ENCODE measurements around the gene PI4KA. TPM values are rescaled to one million over a fixed set of nuclear protein-coding genes. Genes with fewer than 3 reads are reported as not detected.
A peak's percentile ranks its signal among the peaks of the same experiment; 100 is the strongest.

The PI4KA gene
- total and polyA plus RNA-seq, 5 donors from 2014 or later: 38.9 to 182 (median 44.5) TPM

GRCh38 chr22:20853236-20853660, 5.4 kb downstream of the PI4KA start:
- H3K4me3 Mint-ChIP-seq: peak overlapping the region in 3 of 4 donors; percentile 22 to 50 (median 38)

DNA sequence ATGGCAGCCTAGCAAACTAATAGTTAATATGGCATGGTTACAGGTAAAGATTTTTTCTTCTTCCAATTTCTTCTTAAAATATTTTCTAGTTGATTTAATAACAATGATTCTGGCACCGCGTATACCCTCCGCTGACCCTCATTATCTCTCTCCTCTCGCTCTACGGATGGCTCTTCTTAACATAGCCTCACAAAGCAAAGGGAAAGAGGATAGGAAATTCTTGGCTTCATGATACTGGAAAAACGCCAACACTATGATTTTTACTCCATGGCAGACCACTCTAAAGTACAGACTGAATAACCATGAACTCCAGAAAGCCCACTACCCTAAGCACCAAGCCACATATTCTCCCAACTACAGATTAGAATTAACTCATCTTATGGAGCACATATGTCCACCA, 6.1 kb downstream of the PI4KA start:
- H3K4me1 ChIP-seq (ENCODE audit: control insufficient read depth, insufficient read depth, low read length, poor library complexity, severe bottlenecking): peaks cover 19% of the 10 kb centered on the region
- peaks cover 30 to 71% (median 51%) of the 10 kb centered on the region in 4 donors for H3K4me1 Mint-ChIP-seq
- H3K9me3 ChIP-seq (ENCODE audit: control insufficient read depth in 2 of 2, low read length in 2 of 2): no peaks in the 10 kb centered on the region
- no peak for DNase-seq
- no peak for ATAC-seq (ENCODE audit: low read depth in 2 of 2)
- no peak overlapping the region for H3K27ac ChIP-seq (ENCODE audit: insufficient read depth, low read length, poor library complexity, severe bottlenecking)
- peak overlapping the region in 2 of 3 donors; percentile 15 to 46 for H3K27ac Mint-ChIP-seq
- H3K27me3 ChIP-seq (ENCODE audit: control insufficient read depth, insufficient read depth, low read length): no peaks in the 10 kb centered on the region
- no peak overlapping the region for H3K4me3 ChIP-seq (ENCODE audit: low read depth, low read length)
- H3K9me3 Mint-ChIP-seq: no peaks in the 10 kb centered on the region
- no peaks in the 10 kb centered on the region for H3K27me3 Mint-ChIP-seq
- H3K36me3 Mint-ChIP-seq: no peaks in the 10 kb centered on the region
- H3K36me3 ChIP-seq (ENCODE audit: control insufficient read depth, insufficient read depth, low read length): no peaks in the 10 kb centered on the region
- peak overlapping the region in 1 of 4 donors; percentile 68 for H3K4me3 Mint-ChIP-seq

More at GRCh38 chr22:20853236-20853660, 5.4 kb downstream of the PI4KA start:
- Histone ChIP-seq H3K4me3 (ENCODE audit: low read depth, low read length) (no peak overlapping the region), H3K27ac (ENCODE audit: insufficient read depth, low read length, poor library complexity, severe bottlenecking) (no peak overlapping the region), H3K9me3 (ENCODE audit: control insufficient read depth in 2 of 2, low read length in 2 of 2) (no peaks in the 10 kb centered on the region), H3K36me3 (ENCODE audit: control insufficient read depth, insufficient read depth, low read length) (no peaks in the 10 kb centered on the region), H3K4me1 (ENCODE audit: control insufficient read depth, insufficient read depth, low read length, poor library complexity, severe bottlenecking) (peaks cover 26% of the 10 kb centered on the region), H3K27me3 (ENCODE audit: control insufficient read depth, insufficient read depth, low read length) (no peaks in the 10 kb centered on the region)
- Mint-ChIP-seq H3K27ac (peak overlapping the region in 2 of 3 donors; percentile 7 to 77), H3K4me1 (peaks cover 32 to 72% (median 54%) of the 10 kb centered on the region in 4 donors), H3K36me3 (no peaks in the 10 kb centered on the region), H3K9me3 (no peaks in the 10 kb centered on the region), H3K27me3 (no peaks in the 10 kb centered on the region)
- DNase-seq: no peak
- no peak for ATAC-seq (ENCODE audit: low read depth in 2 of 2)

DNA sequence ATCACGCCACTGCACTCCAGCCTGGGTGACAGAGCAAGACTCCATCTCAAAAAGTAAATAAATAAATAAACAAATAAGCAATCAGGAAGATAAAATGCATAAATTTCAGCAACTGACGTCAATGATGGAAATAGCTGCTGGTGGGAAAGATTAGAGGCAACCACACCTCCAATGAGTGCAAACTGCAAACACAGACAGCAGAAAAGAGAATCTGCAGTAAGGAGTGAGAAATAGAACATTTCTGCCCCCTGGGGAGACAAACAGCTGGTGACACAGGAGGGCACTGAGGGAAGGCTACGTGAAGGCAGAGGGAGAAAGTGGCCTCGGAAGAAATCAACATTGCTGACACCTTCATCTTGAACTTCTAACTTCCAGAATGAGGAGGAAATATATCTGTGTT, 6.5 kb downstream of the PI4KA start:
- Histone ChIP-seq H3K27ac (ENCODE audit: insufficient read depth, low read length, poor library complexity, severe bottlenecking) (no peak overlapping the region), H3K9me3 (ENCODE audit: control insufficient read depth in 2 of 2, low read length in 2 of 2) (no peaks in the 10 kb centered on the region), H3K4me1 (ENCODE audit: control insufficient read depth, insufficient read depth, low read length, poor library complexity, severe bottlenecking) (peaks cover 15% of the 10 kb centered on the region), H3K36me3 (ENCODE audit: control insufficient read depth, insufficient read depth, low read length) (no peaks in the 10 kb centered on the region), H3K4me3 (ENCODE audit: low read depth, low read length) (no peak overlapping the region), H3K27me3 (ENCODE audit: control insufficient read depth, insufficient read depth, low read length) (no peaks in the 10 kb centered on the region)
- H3K27ac Mint-ChIP-seq: no peak overlapping the region
- H3K27me3 Mint-ChIP-seq: no peaks in the 10 kb centered on the region
- H3K4me3 Mint-ChIP-seq: peak overlapping the region in 2 of 4 donors; percentile 39 to 68
- H3K36me3 Mint-ChIP-seq: no peaks in the 10 kb centered on the region
- no peak for DNase-seq
- no peak for ATAC-seq (ENCODE audit: low read depth in 2 of 2)
- peaks cover 27 to 68% (median 47%) of the 10 kb centered on the region in 4 donors for H3K4me1 Mint-ChIP-seq
- H3K9me3 Mint-ChIP-seq: no peaks in the 10 kb centered on the region

DNA sequence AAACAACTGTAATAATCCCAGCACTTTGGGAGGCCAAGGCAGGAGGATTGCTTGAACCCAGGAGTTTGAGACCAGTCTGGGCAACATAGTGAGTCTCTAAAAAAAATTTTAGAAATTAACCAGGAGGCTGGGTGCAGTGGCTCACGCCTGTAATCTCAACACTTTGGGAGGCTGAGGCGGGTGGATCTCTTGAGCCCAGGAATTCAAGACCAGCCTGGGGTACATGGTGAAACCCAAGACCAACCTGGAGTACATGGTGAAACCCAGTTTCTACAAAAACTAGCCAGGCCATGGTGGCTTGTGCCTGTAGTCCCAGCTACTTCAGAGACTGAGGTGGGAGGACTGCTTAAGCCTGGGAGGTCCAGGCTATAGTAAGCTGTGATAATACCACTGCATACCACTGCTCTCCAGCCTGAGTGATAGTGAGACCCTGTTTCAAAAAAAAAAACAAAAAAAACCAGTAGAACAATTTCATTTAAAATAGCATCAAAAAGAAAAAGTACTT, 11.2 kb downstream of the PI4KA start:
- H3K27ac ChIP-seq (ENCODE audit: insufficient read depth, low read length, poor library complexity, severe bottlenecking): no peak overlapping the region
- no peak for ATAC-seq (ENCODE audit: low read depth in 2 of 2)
- Mint-ChIP-seq H3K27me3 (no peaks in the 10 kb centered on the region), H3K4me1 (peaks cover 20 to 56% (median 31%) of the 10 kb centered on the region in 4 donors), H3K27ac (peak overlapping the region in 1 of 3 donors; percentile 62), H3K9me3 (no peaks in the 10 kb centered on the region), H3K4me3 (no peak overlapping the region), H3K36me3 (no peaks in the 10 kb centered on the region)
- no peaks in the 10 kb centered on the region for H3K27me3 ChIP-seq (ENCODE audit: control insufficient read depth, insufficient read depth, low read length)
- no peaks in the 10 kb centered on the region for H3K9me3 ChIP-seq (ENCODE audit: control insufficient read depth in 2 of 2, low read length in 2 of 2)
- no peak for DNase-seq
- H3K4me1 ChIP-seq (ENCODE audit: control insufficient read depth, insufficient read depth, low read length, poor library complexity, severe bottlenecking): no peaks in the 10 kb centered on the region
- no peaks in the 10 kb centered on the region for H3K36me3 ChIP-seq (ENCODE audit: control insufficient read depth, insufficient read depth, low read length)
- no peak overlapping the region for H3K4me3 ChIP-seq (ENCODE audit: low read depth, low read length)

DNA sequence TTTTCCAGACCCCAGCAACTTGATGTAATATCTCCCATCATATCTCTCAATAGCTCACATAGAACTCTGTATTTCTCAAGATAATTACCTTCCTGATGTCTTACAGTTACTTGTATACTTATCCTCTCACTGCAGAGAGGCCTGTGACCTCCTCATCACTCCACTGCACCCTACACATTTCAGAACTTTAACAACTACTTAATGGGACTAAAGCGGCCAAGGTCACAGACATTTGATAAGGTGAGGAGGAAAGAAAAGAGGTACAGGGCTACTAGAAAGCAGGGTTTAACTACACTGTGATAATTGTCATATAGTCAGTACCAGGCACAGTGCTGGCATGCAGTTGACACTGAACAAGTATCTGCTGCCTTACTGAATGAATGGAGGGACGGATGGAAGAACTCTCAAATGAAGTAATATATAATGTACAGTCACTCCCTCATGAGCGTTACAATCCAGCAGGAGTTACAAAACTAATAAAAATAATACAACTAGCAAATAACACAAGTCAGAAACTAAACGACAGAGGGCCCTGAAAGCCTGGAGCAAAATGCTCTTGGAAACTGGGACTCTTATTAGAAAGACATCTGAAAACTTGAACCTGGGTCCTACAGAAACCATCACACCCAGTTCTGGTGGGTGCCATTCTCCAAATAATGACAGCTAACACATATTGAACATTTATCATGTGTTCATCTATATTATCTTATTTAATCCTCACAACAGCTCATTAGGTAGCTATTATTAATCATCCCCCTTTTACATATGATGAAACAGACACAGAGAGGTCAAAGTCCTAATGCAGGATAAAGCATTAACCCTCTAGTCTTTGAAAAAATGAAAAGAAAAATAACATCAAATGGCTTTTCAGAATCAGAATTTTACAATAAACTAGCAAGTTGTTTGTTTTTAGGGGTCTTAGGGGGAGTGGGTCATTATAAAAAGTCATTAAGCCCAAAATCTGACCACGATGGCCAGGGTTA, 14.3 kb downstream of the PI4KA start:
- Mint-ChIP-seq H3K36me3 (no peaks in the 10 kb centered on the region), H3K27ac (no peak overlapping the region), H3K4me1 (peaks cover 39 to 70% (median 42%) of the 10 kb centered on the region in 4 donors), H3K9me3 (no peaks in the 10 kb centered on the region), H3K27me3 (no peaks in the 10 kb centered on the region), H3K4me3 (peak overlapping the region in 2 of 4 donors; percentile 25 to 58)
- ATAC-seq (ENCODE audit: low read depth in 2 of 2): no peak
- H3K27me3 ChIP-seq (ENCODE audit: control insufficient read depth, insufficient read depth, low read length): no peaks in the 10 kb centered on the region
- no peaks in the 10 kb centered on the region for H3K36me3 ChIP-seq (ENCODE audit: control insufficient read depth, insufficient read depth, low read length)
- no peak overlapping the region for H3K4me3 ChIP-seq (ENCODE audit: low read depth, low read length)
- no peaks in the 10 kb centered on the region for H3K9me3 ChIP-seq (ENCODE audit: control insufficient read depth in 2 of 2, low read length in 2 of 2)
- no peak overlapping the region for H3K27ac ChIP-seq (ENCODE audit: insufficient read depth, low read length, poor library complexity, severe bottlenecking)
- no peak for DNase-seq
- peaks cover 13% of the 10 kb centered on the region for H3K4me1 ChIP-seq (ENCODE audit: control insufficient read depth, insufficient read depth, low read length, poor library complexity, severe bottlenecking)

DNA sequence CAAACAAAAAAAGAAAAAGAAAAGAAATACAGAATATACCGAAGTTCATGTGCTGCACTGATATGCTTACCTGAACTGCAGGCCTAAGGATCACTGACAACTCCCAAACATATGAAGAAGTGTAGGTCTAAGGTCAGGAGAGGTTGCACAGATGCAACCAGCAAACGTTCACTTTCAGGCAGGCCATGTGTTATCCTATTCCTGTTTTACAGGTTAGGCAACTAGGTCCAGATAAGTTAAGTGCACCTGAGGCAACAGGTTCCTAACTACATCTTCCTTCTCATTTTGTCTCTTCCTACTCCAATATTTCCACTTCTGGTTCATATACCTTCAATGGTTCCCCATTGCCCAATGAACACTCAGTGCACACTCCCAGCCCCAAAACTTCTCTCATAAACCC, 15.1 kb downstream of the PI4KA start:
- no peaks in the 10 kb centered on the region for H3K27me3 Mint-ChIP-seq
- DNase-seq: no peak
- H3K27ac Mint-ChIP-seq: no peak overlapping the region
- Histone ChIP-seq H3K27ac (ENCODE audit: insufficient read depth, low read length, poor library complexity, severe bottlenecking) (no peak overlapping the region), H3K27me3 (ENCODE audit: control insufficient read depth, insufficient read depth, low read length) (no peaks in the 10 kb centered on the region), H3K36me3 (ENCODE audit: control insufficient read depth, insufficient read depth, low read length) (no peaks in the 10 kb centered on the region), H3K4me3 (ENCODE audit: low read depth, low read length) (no peak overlapping the region), H3K9me3 (ENCODE audit: control insufficient read depth in 2 of 2, low read length in 2 of 2) (no peaks in the 10 kb centered on the region), H3K4me1 (ENCODE audit: control insufficient read depth, insufficient read depth, low read length, poor library complexity, severe bottlenecking) (peaks cover 13% of the 10 kb centered on the region)
- no peaks in the 10 kb centered on the region for H3K9me3 Mint-ChIP-seq
- peaks cover 37 to 70% (median 42%) of the 10 kb centered on the region in 4 donors for H3K4me1 Mint-ChIP-seq
- peaks cover 1% of the 10 kb centered on the region for H3K36me3 Mint-ChIP-seq
- no peak overlapping the region for H3K4me3 Mint-ChIP-seq
- ATAC-seq (ENCODE audit: low read depth in 2 of 2): no peak

DNA sequence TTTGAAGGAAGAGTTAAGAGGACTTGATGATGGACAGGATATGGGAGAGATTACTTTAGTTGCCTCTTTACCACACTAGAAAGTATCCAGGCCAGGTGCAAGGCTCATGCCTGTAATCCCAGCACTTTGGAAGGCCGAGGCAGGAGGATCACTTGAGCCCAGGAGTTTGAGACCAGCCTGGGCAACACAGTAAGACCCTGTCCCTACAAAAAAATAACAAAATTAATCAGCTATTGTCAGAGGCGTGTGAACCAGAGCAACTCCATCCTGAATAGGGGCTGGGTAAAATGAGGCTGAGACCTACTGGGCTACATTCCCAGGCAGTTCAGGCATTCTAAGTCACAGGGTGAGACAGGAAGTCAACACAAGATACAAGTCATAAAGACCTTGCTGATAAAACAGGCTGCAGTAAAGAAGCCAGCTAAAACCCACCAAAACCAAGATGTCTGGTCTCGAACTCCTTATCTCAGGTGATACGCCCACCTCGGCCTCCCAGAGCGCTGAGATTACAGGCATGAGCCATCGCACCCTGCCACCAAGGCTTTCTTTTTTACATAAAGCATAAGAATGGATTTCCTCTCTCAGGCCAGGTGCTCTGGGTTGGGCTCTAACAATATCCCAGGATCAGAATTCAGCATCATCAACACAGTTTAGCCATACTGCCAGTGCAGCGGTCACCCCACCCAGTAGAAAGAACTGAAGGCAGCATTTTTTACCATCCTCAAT, 17.8 kb downstream of the PI4KA start:
- no peaks in the 10 kb centered on the region for H3K27me3 ChIP-seq (ENCODE audit: control insufficient read depth, insufficient read depth, low read length)
- Mint-ChIP-seq H3K27me3 (no peaks in the 10 kb centered on the region), H3K4me3 (peak overlapping the region in 2 of 4 donors; percentile 7 to 54), H3K36me3 (peaks cover 4% of the 10 kb centered on the region), H3K27ac (peak overlapping the region in 2 of 3 donors; percentile 79 to 87), H3K9me3 (no peaks in the 10 kb centered on the region), H3K4me1 (peaks cover 34 to 62% (median 49%) of the 10 kb centered on the region in 4 donors)
- H3K36me3 ChIP-seq (ENCODE audit: control insufficient read depth, insufficient read depth, low read length): no peaks in the 10 kb centered on the region
- ATAC-seq (ENCODE audit: low read depth in 2 of 2): no peak
- DNase-seq: no peak
- no peaks in the 10 kb centered on the region for H3K9me3 ChIP-seq (ENCODE audit: control insufficient read depth in 2 of 2, low read length in 2 of 2)
- no peak overlapping the region for H3K27ac ChIP-seq (ENCODE audit: insufficient read depth, low read length, poor library complexity, severe bottlenecking)
- H3K4me1 ChIP-seq (ENCODE audit: control insufficient read depth, insufficient read depth, low read length, poor library complexity, severe bottlenecking): peaks cover 17% of the 10 kb centered on the region
- H3K4me3 ChIP-seq (ENCODE audit: low read depth, low read length): no peak overlapping the region
